GM12878 (cell line): Measurements from ENCODE around the gene DET1. TPM values are rescaled to one million over a fixed set of nuclear protein-coding genes. Genes with fewer than 3 reads are reported as not detected.

Experiments used
- ATAC-seq: fragments of 200-7000 bp; cut with Tn5 transposase; 3 replicates; pipeline ENCODE4 v1.9.1; 2020; ENCODE audit warnings: mild to moderate bottlenecking, moderate library complexity
- BruUV-seq: library from RNA; stranded (reverse); fragments of 400-500 nt; replicated peaks from 2 replicates; lab custom pipeline; 2021; lab: Mats Ljungman, UMichigan
- CTCF ChIA-PET: fragments of 300-600 bp; sonication (Branson Sonifier 250); formaldehyde crosslinking; extraction: SDS; loops from one replicate; lab custom pipeline; 2021; ENCODE audit warnings: inconsistent platforms; lab: Yijun Ruan, JAX
- POLR2A ChIA-PET: fragments of 350-600 bp; formaldehyde crosslinking; extraction: SDS; loops from one replicate; lab custom pipeline; 2021; ENCODE audit warnings: inconsistent platforms; lab: Charles Lee
- RAD21 ChIA-PET: fragments of 300-600 bp; sonication (Branson Sonifier 250); formaldehyde crosslinking; loops from one replicate; lab custom pipeline; 2023; ENCODE audit warnings: antibody characterized with exemption; ENCODE audit not compliant: unreplicated experiment; lab: Charles Lee
- SMC1A ChIA-PET: fragments of 300-600 bp; sonication (Branson Sonifier 250); formaldehyde crosslinking; loops from one replicate; lab custom pipeline; 2023; ENCODE audit not compliant: unreplicated experiment, uncharacterized antibody; lab: Charles Lee
- DNase-seq: peaks from one replicate; pipeline ENCODE4 v3.0.0-alpha.2; 2011; ENCODE audit warnings: low read depth, low spot score
- FAIRE-seq: peaks from 3 replicates; lab custom pipeline; 2011; peaks lifted over from hg19 to GRCh38; lab: Jason Lieb, UNC
- H2AFZ ChIP-seq: 2 replicates; pipeline ENCODE4 v1.6.0; 2011; ENCODE audit warnings: low read depth, low read length, control low read depth; ENCODE audit not compliant: control insufficient read depth
- H3K27ac ChIP-seq: 2 replicates; pipeline ENCODE4 v1.5.1; 2011; ENCODE audit warnings: control low read depth; ENCODE audit not compliant: control insufficient read depth, insufficient read depth
- H3K27me3 ChIP-seq, 2 experiments: replicated peaks in 1 of 2; 2 replicates each; pipeline versions ENCODE4 v1.6.0 to v1.6.1; 2011; ENCODE audit warnings: low read length in 1 of 2; ENCODE audit not compliant: control insufficient read depth in 2 of 2, insufficient read depth in 2 of 2
- H3K36me3 ChIP-seq, 2 experiments: 2 replicates each; pipeline ENCODE4 v1.5.1; 2011; ENCODE audit warnings: low read length in 1 of 2; ENCODE audit not compliant: control insufficient read depth in 2 of 2, insufficient read depth in 2 of 2
- H3K4me1 ChIP-seq: 2 replicates; pipeline ENCODE4 v1.6.1; 2011; ENCODE audit warnings: mild to moderate bottlenecking, low read length, moderate library complexity, mixed read lengths; ENCODE audit not compliant: control insufficient read depth, insufficient read depth
- H3K4me2 ChIP-seq: 2 replicates; pipeline ENCODE4 v1.6.0; 2011; ENCODE audit warnings: control low read depth; ENCODE audit not compliant: control insufficient read depth, insufficient read depth
- H3K4me3 ChIP-seq: fragments of 200-600 bp; sonication (generic); 2 replicates; pipeline ENCODE4 v1.5.1; 2016
- H3K79me2 ChIP-seq: 2 replicates; pipeline ENCODE4 v1.6.0; 2011; ENCODE audit warnings: low read length; ENCODE audit not compliant: control insufficient read depth, insufficient read depth
- H3K9ac ChIP-seq: 2 replicates; pipeline ENCODE4 v1.8.0; 2011; ENCODE audit warnings: low read length, control low read depth, mixed read lengths; ENCODE audit not compliant: control insufficient read depth, insufficient read depth
- H3K9me3 ChIP-seq: replicated peaks from 3 replicates; pipeline ENCODE4 v1.5.1; 2011; ENCODE audit warnings: mild to moderate bottlenecking, low read length; ENCODE audit not compliant: control insufficient read depth, insufficient read depth
- H4K20me1 ChIP-seq: 2 replicates; pipeline ENCODE4 v1.6.0; 2011; ENCODE audit not compliant: control insufficient read depth, insufficient read depth
- BCL11A ChIP-seq: IDR thresholded peaks from 2 replicates; pipeline ENCODE4 v1.6.1; 2011; ENCODE audit warnings: low read depth, low read length
- BMI1 ChIP-seq: fragments of 450-650 bp; IDR thresholded peaks from 2 replicates; pipeline ENCODE4 v1.6.1; 2016; ENCODE audit warnings: mild to moderate bottlenecking, moderate library complexity, borderline replicate concordance
- CREM ChIP-seq: IDR thresholded peaks from 2 replicates; pipeline ENCODE4 v1.6.1; 2014; ENCODE audit warnings: antibody characterized with exemption, low read depth
- EED ChIP-seq: sonication (generic); IDR thresholded peaks from 2 replicates; pipeline ENCODE4 v1.6.1; 2016; ENCODE audit warnings: antibody characterized with exemption, low read depth
- ETV6 ChIP-seq, 2 experiments: fragments of 450-650 bp in 1 of 2; IDR thresholded peaks in 1 of 2; conservative IDR thresholded peaks in 1 of 2; 2 replicates each; pipeline ENCODE4 v1.6.1; 2014; ENCODE audit warnings: antibody characterized with exemption in 1 of 2, borderline replicate concordance in 1 of 2, low read depth in 1 of 2, mild to moderate bottlenecking in 1 of 2, moderate library complexity in 1 of 2
- KDM1A ChIP-seq: fragments of 200-600 bp; sonication (generic); IDR thresholded peaks from 2 replicates; pipeline ENCODE4 v1.6.1; 2016; ENCODE audit warnings: borderline replicate concordance
- NFIC ChIP-seq: IDR thresholded peaks from 2 replicates; pipeline ENCODE4 v1.6.1; 2012; ENCODE audit warnings: low read depth, mild to moderate bottlenecking, inconsistent platforms, low read length, moderate library complexity
- NFYA ChIP-seq: IDR thresholded peaks from 2 replicates; pipeline ENCODE4 v1.6.1; 2011; ENCODE audit warnings: low read depth, mild to moderate bottlenecking, low read length, improper control_type of control experiment, borderline replicate concordance
- POLR2A ChIP-seq: IDR thresholded peaks from 2 replicates; pipeline ENCODE4 v1.6.1; 2011; ENCODE audit warnings: low read depth, mild to moderate bottlenecking, low read length
- RAD21 ChIP-seq: IDR thresholded peaks from 2 replicates; pipeline ENCODE4 v1.6.1; 2011; ENCODE audit warnings: mild to moderate bottlenecking, low read depth, low read length, moderate library complexity; ENCODE audit not compliant: insufficient read depth
- RELA ChIP-seq: fragments of 450-650 bp; IDR thresholded peaks from 2 replicates; pipeline ENCODE4 v1.8.0; 2014; ENCODE audit warnings: borderline replicate concordance; ENCODE audit not compliant: partially characterized antibody
- SIN3A ChIP-seq: IDR thresholded peaks from 2 replicates; pipeline ENCODE4 v1.6.1; 2012; ENCODE audit warnings: low read depth, low read length, improper control_type of control experiment
- TBL1XR1 ChIP-seq: IDR thresholded peaks from 2 replicates; pipeline ENCODE4 v1.6.1; 2012; ENCODE audit warnings: low read depth, low read length, improper control_type of control experiment
- ZNF207 ChIP-seq: fragments of 450-650 bp; IDR thresholded peaks from 2 replicates; pipeline ENCODE4 v1.6.1; 2014; ENCODE audit warnings: antibody characterized with exemption, mild to moderate bottlenecking, borderline replicate concordance
- ZNF384 ChIP-seq: IDR thresholded peaks from 2 replicates; pipeline ENCODE4 v1.6.1; 2012; ENCODE audit warnings: low read depth, mild to moderate bottlenecking, low read length, improper control_type of control experiment, borderline replicate concordance
- WGBS: methylation state at CpG from one replicate; pipeline ENCODE4 v1.1.6; 2016; ENCODE audit warnings: low lambda C conversion rate; ENCODE audit not compliant: insufficient replicate concordance, insufficient coverage; ENCODE audit errors: missing lambda C conversion rate; 5-methylcytosine and 5-hydroxymethylcytosine counted together
- in situ Hi-C: fragments of 300-500 bp; cut with MboI; formaldehyde crosslinking; loops from 9 replicates; pipeline ENCODE4 v1.14.3; 2018; ENCODE audit warnings: mixed read lengths
- intact Hi-C: fragments of 100-400 bp; cut with micrococcal nuclease; formaldehyde crosslinking; loops from one replicate; pipeline ENCODE4 v1.14.2; 2022; ENCODE audit not compliant: unreplicated experiment
- polyA plus RNA-seq, 11 experiments: library from polyadenylated mRNA; depleted of rRNA in 4 of 11; unstranded in 6 of 11; stranded (reverse) in 5 of 11; fragments of >200 nt; fragmentation: Nextera tagmentation in 4 of 11; fragmentation: Illumina TruSeq in 1 of 11; extraction: Ambion mirVana in 4 of 11; extraction: Trizol in 1 of 11; gene quantifications; 1 replicate in 1 of 11; 2 replicates in 10 of 11; pipeline versions ENCODE4 v1.2.1 to v1.2.3, GENCODE V29; 2011 to 2016; ENCODE audit warnings: inconsistent platforms in 2 of 11, missing spikeins in 2 of 11, low read depth in 1 of 11
- total RNA-seq, 4 experiments: library from RNA; depleted of rRNA in 3 of 4; stranded (reverse); fragments of >200 nt in 3 of 4; fragmentation: Illumina TruSeq in 1 of 4; extraction: Trizol in 1 of 4; gene quantifications; 2 replicates each; pipeline versions ENCODE4 v1.2.1 to v1.2.3, GENCODE V29; 2013 to 2021
- TF ChIP-seq, protein P1 (sequence below): IDR thresholded peaks from 2 replicates; pipeline ENCODE4 v1.6.1; 2011; ENCODE audit warnings: low read depth, mild to moderate bottlenecking, low read length, moderate library complexity, borderline replicate concordance; ENCODE audit errors: extremely low read depth
- TF ChIP-seq, protein P2 (sequence below): IDR thresholded peaks from 2 replicates; pipeline ENCODE4 v1.6.1; 2012; ENCODE audit warnings: low read depth, low read length, improper control_type of control experiment
- TF ChIP-seq, protein P3 (sequence below): fragments of 450-650 bp; IDR thresholded peaks from 2 replicates; pipeline ENCODE4 v1.6.1; 2017; ENCODE audit warnings: mild to moderate bottlenecking

The DET1 gene
- total and polyA plus RNA-seq, 10 of the 15 experiments (the other 5 are each of a cell fraction or from before 2014, with no cell fraction given), result 0.16 to 2.7 (median 1.4) TPM

DNA sequence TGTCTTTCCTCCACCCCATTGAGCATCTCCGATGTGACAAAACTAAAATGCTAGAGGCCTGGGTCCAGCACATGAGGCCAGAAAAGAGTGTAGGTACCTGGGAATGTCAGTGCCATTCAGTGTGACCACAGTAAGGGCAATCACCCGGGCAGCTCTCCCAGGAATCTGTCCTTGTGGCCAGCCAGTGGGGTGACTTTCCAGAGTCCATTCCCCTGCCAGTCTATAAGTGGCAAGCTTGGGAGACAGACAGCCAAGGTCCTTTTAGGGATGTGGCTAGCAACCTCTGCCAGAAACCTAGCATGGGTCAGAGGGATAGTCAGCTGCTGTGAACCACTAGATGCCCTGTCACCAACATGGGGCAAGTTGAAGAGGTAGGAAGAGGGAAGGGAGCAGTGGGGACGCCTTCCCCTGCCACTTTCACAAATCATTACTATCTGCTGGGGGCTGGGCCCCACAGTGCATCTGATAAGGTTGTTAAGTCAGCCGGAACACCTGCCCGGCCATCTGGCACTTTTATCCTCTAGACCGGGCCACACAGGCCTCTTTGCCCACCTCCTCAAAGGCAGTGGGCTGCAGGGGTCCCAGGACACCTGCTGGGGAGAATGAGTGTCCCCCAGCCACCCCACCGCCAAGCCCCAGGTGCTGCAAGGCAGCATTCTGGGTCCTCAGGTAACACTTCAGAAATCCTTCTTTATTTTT, 24.8 kb upstream of the DET1 start:
- Histone ChIP-seq H3K9ac (no peak overlapping the region), H3K79me2 (no peaks in the 10 kb centered on the region), H2AFZ (no peak overlapping the region), H3K4me3 (no peak overlapping the region), H3K27ac (no peak overlapping the region), H3K9me3 (no peaks in the 10 kb centered on the region), H3K27me3 (peaks cover 0 to 3% of the 10 kb centered on the region in 2 experiments; a peak in 2 of 4 replicates)
- WGBS, result 30% methylated on average over 7 of the region's 7 CpGs
- BruUV-seq, result no TSS peak
- POLR2A ChIA-PET, result no interaction called here
- intact Hi-C loops, result no loop called here
- RAD21 ChIA-PET, result no interaction called here
- CTCF ChIA-PET, result no interaction called here
- TF ChIP-seq KDM1A, result no peak
- TF ChIP-seq BMI1, result no peak
- TF ChIP-seq NFYA, result no peak
- no peak for TF ChIP-seq POLR2A
- no peak for TF ChIP-seq RAD21
- TF ChIP-seq CREM, result no peak
- no peak for TF ChIP-seq ZNF384
- TF ChIP-seq RELA, result no peak
- TF ChIP-seq ZNF207, result no peak
- TF ChIP-seq TBL1XR1, result no peak
- no peak for TF ChIP-seq NFIC
- no peak for TF ChIP-seq EED
- TF ChIP-seq, protein P1, sequence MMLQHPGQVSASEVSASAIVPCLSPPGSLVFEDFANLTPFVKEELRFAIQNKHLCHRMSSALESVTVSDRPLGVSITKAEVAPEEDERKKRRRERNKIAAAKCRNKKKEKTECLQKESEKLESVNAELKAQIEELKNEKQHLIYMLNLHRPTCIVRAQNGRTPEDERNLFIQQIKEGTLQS, result no peak
- TF ChIP-seq ETV6 (conservative IDR thresholded peaks at IDR 0.05 in 1 of 2, IDR thresholded peaks at IDR 0.05 in 1 of 2; ENCODE audit: borderline replicate concordance in 1 of 2, low read depth in 1 of 2), result no peak
- TF ChIP-seq, protein P2, sequence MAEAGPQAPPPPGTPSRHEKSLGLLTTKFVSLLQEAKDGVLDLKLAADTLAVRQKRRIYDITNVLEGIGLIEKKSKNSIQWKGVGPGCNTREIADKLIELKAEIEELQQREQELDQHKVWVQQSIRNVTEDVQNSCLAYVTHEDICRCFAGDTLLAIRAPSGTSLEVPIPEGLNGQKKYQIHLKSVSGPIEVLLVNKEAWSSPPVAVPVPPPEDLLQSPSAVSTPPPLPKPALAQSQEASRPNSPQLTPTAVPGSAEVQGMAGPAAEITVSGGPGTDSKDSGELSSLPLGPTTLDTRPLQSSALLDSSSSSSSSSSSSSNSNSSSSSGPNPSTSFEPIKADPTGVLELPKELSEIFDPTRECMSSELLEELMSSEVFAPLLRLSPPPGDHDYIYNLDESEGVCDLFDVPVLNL, result no peak
- TF ChIP-seq BCL11A, result no peak
- no peak for TF ChIP-seq SIN3A
- TF ChIP-seq, protein P3, sequence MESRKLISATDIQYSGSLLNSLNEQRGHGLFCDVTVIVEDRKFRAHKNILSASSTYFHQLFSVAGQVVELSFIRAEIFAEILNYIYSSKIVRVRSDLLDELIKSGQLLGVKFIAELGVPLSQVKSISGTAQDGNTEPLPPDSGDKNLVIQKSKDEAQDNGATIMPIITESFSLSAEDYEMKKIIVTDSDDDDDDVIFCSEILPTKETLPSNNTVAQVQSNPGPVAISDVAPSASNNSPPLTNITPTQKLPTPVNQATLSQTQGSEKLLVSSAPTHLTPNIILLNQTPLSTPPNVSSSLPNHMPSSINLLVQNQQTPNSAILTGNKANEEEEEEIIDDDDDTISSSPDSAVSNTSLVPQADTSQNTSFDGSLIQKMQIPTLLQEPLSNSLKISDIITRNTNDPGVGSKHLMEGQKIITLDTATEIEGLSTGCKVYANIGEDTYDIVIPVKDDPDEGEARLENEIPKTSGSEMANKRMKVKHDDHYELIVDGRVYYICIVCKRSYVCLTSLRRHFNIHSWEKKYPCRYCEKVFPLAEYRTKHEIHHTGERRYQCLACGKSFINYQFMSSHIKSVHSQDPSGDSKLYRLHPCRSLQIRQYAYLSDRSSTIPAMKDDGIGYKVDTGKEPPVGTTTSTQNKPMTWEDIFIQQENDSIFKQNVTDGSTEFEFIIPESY, result no peak
- TF ChIP-seq, all 136 proteins: peak for 0
- DNase-seq (no peak), ATAC-seq (no peak), FAIRE-seq (no peak)
- in situ Hi-C loops, result no loop called here
- Histone ChIP-seq H4K20me1 (no peaks in the 10 kb centered on the region), H3K4me1 (no peaks in the 10 kb centered on the region), H3K4me2 (no peak overlapping the region), H3K36me3 (no peaks in the 10 kb centered on the region)
- SMC1A ChIA-PET, result no interaction called here
